Cortex of kidney (tissue), 1 donor: ENCODE measurements around the gene SUN3.

Experiments
- DNase-seq: peaks from one replicate; lab custom pipeline; 2025; lab: John Stamatoyannopoulos, UW

Gene SUN3, protein sequence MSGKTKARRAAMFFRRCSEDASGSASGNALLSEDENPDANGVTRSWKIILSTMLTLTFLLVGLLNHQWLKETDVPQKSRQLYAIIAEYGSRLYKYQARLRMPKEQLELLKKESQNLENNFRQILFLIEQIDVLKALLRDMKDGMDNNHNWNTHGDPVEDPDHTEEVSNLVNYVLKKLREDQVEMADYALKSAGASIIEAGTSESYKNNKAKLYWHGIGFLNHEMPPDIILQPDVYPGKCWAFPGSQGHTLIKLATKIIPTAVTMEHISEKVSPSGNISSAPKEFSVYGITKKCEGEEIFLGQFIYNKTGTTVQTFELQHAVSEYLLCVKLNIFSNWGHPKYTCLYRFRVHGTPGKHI

DNA sequence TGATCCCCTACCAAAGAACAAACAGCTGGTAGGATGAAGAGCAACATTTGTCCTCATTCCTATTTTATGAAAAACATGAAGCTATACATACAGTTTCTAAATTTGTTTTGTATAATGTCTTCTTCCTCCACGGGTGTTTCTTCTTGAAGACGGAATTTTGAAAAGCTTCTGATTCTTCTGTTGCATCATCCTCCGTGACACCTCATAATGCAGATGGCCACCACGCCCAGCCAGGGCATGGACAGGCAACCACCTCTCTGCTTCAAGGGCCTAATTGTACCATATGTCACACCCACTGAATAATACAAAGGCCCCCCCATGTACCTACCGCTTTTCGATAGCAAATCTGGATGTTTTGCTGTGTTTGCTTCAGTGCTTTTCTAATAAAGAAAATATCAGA lies at the start of gene SUN3:
SUN3 (minus strand) TSS at position 170 of the 400 bp plus-strand sequence; CDS start at position 1, 169 bp downstream.
- DNase-seq, result no peak

DNA sequence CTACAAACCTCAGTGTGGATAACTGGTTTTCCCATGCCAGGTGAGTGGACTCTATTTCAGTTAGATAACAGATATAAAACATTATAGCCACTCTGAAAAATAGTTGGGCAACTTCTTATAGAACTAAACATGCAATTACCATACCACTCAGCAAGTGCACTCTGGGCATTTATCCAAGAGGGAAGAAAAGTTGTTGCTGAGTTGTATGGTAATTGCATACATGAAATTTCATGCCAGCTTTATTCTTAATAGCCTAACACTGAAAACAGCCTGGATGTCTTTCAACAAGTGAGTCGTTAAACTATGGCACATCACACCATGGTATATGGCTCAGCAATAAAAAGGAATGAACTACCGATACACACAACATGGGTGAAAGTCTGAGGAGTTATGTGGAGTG lies 49.6 kb upstream of the SUN3 start:
- no peak for DNase-seq

DNA sequence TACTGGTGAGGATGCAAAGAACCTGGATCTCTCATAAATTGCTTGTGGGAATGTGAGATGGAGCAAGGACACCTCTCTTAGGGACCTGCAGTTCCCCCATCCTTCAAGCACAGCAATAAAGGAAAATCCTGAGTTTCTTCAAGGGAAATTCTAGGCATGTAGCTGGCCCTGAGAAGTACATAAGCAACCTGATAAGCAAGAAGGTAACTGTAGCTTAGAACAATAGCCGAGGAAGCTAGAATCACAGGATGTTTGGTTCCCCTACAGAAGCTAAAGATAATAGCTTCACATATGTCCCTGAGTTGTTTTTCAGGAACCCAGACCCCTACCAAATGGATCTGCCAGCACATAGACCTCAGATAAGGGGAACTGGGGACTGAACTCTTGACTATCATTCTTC lies 48.5 kb upstream of the SUN3 start:
- no peak for DNase-seq

- DNase-seq, result no peak
Observed at GRCh38 chr7:48074204-48074654, 45.3 kb upstream of the SUN3 start.

DNA sequence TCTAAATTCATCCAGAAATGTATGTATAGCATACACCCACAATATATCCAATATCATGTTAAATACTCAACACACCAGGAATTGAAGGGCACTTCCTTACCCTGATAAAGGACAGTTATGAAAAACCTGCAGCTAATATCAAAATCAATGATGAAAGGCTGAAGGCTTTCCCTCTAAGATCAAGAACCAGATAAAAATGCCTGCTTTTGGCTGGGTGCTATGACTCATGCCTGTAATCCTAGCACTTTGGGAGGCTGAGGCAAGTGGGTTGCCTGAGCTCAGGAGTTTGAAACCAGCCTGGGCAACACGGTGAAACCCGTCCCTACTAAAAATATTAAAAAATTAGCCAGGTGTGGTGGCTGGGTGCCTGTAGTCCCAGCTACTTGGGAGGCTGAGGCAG lies 38.6 kb upstream of the SUN3 start:
- DNase-seq, result no peak

DNA sequence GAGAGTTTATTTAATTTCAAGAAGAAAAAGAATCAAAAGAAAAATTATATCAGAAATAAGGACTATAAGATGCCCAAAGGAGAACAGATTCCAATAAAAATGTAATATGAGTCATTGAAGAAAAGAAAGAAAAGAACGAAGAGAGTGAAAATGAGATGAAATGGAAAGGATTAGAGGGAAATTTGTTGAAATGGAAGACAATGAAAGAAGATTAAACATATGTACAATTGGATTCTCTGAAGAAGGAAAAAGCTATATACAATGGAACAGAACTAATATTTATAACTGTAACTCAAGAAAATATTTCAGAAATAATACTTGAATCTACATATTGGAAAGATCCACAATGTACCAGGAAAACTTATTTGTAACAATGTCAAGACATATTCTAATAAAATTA lies 35.1 kb upstream of the SUN3 start:
- DNase-seq, result no peak

- DNase-seq, result no peak
Observed at GRCh38 chr7:48059706-48060105, 30.8 kb upstream of the SUN3 start.

DNA sequence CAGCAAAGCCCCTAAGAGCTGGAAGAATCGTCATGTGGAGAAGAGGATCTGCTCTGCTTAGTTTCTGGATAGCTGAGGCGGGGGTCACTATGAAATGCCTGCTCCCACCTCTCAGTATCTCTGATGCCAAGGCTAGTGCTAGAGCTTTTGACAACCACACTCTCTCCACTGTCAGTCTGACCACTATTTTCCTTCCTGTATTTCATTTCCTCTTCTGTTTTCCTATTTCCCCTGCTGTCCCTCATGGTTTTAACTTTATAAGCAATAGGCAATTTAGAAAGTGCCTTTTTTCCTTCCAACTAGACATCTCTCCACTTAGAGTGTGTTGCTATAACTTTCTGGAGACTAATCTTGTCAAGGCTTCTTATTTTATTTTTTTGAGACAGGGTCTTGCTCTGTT lies 30.1 kb upstream of the SUN3 start:
- DNase-seq, result no peak

- DNase-seq, result no peak
Observed at GRCh38 chr7:48053736-48054135, 24.8 kb upstream of the SUN3 start.

GRCh38 chr7:48052748-48053147 lies 23.8 kb upstream of the SUN3 start:
- DNase-seq, result no peak

- DNase-seq, result no peak
Observed at GRCh38 chr7:48049850-48050249, 20.9 kb upstream of the SUN3 start.

DNA sequence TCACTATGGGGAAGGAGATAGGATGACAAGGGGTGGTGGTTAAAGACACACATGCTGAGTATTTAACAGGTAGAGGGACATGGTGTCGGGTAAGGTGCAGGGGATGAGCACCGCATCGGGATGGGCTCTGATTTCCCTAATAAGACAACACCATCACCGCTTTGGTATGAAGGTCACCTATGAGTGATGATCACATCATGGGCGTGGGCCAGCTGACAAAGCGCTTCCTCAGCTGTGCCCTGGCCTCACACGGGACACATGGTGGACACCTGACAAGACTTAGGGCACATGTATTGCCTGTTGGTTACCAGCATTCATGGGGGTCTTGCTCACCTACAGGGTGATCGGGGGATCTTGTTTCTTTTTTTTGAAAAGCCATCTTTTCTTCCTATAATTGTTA lies 19.2 kb upstream of the SUN3 start:
- no peak for DNase-seq

GRCh38 chr7:48046458-48046857 lies 17.6 kb upstream of the SUN3 start:
- no peak for DNase-seq

DNA sequence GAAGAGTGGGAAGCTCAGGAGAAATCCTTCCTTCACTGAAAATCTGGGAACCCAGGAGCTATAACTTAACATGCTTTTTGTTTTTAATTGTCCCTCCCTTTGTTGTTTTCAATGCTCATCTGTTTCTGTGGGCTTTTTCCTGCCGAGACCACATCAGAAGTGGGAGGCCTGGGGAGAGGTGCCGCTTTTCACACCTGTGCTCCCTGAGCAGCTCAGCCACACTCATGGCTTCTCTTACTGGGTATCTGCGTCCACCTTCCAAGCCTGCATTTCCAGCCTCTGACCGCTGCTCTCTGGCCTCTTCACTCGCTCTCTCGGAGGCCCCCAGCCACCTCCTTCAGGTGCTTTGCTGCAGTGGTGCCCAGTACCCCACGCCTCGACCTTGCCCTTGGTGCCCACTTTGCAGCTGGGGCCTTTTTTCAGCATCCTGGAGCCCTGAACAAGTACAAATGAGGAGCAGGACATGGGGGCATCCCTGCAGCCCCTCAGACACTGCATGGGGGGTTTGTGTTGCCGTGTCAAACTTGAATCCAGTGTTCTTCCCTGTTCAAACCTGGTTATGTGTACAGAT lies 16.4 kb upstream of the SUN3 start:
- DNase-seq, result no peak

GRCh38 chr7:48042636-48043035 lies 13.7 kb upstream of the SUN3 start:
- DNase-seq, result no peak

DNA sequence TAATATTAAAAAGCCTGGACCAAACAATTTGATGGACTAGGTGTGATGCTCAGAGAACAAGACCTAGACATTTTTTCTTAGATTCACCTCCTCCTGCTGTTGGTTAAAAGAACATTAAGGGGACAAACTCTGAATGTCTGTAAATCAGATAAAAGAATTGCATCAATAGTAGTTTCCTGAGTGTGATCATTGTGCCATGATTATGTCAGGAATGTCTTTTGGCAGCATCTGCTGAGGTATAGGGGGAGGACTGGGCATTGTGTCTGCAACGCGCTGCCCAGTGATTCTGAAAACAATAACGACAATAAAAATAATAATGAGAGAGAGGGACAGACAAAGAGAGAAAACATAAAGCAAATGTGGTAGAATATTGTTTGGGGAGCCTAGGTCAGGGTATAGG lies 13.3 kb upstream of the SUN3 start:
- DNase-seq, result no peak

GRCh38 chr7:48041653-48041970 lies 12.7 kb upstream of the SUN3 start:
- no peak for DNase-seq

- DNase-seq, result no peak
Observed at GRCh38 chr7:48040944-48041652, 12.2 kb upstream of the SUN3 start.

- no peak for DNase-seq
Observed at GRCh38 chr7:48038815-48039506, 10.1 kb upstream of the SUN3 start.

GRCh38 chr7:48035967-48036478 lies 7.1 kb upstream of the SUN3 start:
- no peak for DNase-seq

DNA sequence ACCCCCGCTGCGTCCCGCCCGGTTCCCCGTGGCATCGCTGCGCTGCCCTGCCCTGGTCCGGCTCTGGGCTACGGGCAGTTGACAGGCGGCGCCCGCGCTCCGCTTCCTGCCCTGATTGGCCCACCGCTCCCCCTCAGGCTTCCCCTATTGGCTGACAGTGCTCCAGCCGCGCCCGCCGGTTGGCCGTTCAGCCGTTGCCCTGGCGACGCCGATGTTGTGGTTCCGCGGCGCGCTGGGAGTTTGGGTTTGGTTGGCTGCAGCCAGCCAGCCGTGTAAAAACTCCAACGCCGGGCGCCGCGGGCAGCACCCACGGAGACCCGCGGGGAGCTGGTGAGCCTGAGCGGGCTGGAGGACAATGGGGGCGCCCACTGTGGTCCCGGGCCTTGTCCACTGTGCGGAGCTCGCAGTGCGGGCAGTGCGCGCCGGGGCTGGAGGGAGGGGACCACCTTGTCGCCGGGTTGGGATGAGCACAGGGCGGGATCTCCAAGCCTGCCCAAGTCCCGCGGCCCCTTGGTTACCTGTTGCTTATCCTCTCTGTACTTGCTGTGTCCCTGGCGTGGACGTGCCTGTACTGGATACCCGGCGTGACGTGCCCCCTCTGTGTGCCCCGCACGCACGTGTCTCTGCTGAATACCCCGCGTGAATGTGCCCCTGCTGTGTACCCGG lies 6.5 kb upstream of the SUN3 start, which contains the start of gene C7orf57:
C7orf57 (plus strand) TSS at position 243 of the 666 bp plus-strand sequence. CDS start 766 bp downstream, outside the sequence.
- peak; percentile 18 for DNase-seq

GRCh38 chr7:48033922-48034321 lies 5.0 kb upstream of the SUN3 start:
- DNase-seq, result no peak
